ENCODE data around the gene CKS1B.

The CKS1B gene

GRCh38 chr1:155003227-155003765 is 28.8 kb downstream of the CKS1B start:
- DNase-seq = no peak

GRCh38 chr1:155003766-155004351 is 29.4 kb downstream of the CKS1B start:
- DNase-seq = no peak

GRCh38 chr1:155004352-155005075 is 30.0 kb downstream of the CKS1B start:
- no peak for DNase-seq

GRCh38 chr1:155005076-155006011 is 30.9 kb downstream of the CKS1B start:
- no peak for DNase-seq

- DNase-seq = no peak
Measured at GRCh38 chr1:155006601-155007101, 32.2 kb downstream of the CKS1B start.

- no peak for DNase-seq
Measured at GRCh38 chr1:155007251-155007828, 32.9 kb downstream of the CKS1B start.

- DNase-seq = no peak
Measured at GRCh38 chr1:155008015-155008941, 33.8 kb downstream of the CKS1B start.

GRCh38 chr1:155009221-155009711 is 34.8 kb downstream of the CKS1B start:
- no peak for DNase-seq

- DNase-seq = no peak
Measured at GRCh38 chr1:155009742-155010141, 35.3 kb downstream of the CKS1B start.

- no peak for DNase-seq
Measured at GRCh38 chr1:155010211-155010918, 35.9 kb downstream of the CKS1B start.

- no peak for DNase-seq
Measured at GRCh38 chr1:155011004-155011416, 36.5 kb downstream of the CKS1B start.

GRCh38 chr1:155011437-155012025 is 37.0 kb downstream of the CKS1B start:
- DNase-seq = no peak

- peak; percentile 82 for DNase-seq
Measured at GRCh38 chr1:155012026-155012546, 37.6 kb downstream of the CKS1B start.

- DNase-seq = no peak
Measured at GRCh38 chr1:155012776-155013602, 38.5 kb downstream of the CKS1B start.

GRCh38 chr1:155013632-155014031 is 39.2 kb downstream of the CKS1B start:
- no peak for DNase-seq

GRCh38 chr1:155014709-155015508 is 40.4 kb downstream of the CKS1B start:
- no peak for DNase-seq

- DNase-seq = no peak
Measured at GRCh38 chr1:155015527-155016230, 41.2 kb downstream of the CKS1B start.
